DLD1 (cell line): ENCODE measurements around the gene CASK.

Experiments
- in situ Hi-C: cut with HindIII; loops from 2 replicates; pipeline ENCODE4 v1.10.0; 2017; ENCODE audit warnings: low sequenced_read_pairs

Gene CASK

DNA sequence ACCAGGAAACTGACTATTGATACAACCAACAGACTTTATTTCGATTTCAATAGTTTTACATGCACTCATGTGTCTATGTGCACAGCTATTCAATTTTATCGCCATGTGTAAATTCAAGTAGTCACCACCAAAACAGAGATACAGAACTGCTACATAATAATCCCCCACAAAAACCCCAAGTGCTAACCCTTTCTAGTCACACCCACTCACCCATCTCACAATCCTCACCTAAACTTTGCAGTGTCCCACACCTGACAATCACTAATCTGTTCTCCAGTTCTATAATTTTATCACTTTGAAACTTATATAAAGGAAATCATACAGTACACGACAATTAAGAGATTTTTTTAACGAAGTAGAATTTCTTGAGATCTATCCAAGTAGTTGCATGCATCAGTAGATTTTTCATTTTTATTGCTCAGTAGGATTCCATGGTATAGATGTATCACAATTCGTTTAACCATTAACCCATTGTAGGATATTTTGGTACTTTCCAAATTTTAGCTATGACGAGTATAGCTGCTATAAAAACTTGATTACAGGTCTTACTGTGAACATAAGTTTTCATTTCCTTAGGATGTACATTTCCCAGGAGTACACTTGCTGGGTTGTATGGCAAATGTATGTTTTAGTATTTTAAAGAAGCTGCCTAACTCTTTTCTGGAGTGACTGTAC lies 85.9 kb downstream of the CASK start:
- in situ Hi-C loops = no loop called here

DNA sequence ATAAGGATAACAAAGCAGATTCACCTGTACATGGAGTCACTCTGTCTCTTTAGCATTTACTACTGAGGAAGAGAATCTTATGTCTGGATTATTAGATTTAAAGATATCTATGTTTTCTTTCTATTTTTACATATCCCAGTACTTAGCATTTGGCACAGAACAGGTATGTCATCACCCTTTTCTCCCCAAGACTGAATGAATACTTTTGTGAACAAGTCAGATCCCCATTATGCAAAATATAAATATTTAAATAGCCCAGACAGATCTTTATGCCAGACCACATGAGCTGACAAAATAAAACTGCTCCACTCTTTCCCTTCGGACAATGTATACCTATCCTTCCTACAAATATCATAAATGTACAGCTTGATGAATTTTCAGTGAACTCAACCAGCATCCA lies 94.5 kb downstream of the CASK start:
- in situ Hi-C loops = no loop called here

DNA sequence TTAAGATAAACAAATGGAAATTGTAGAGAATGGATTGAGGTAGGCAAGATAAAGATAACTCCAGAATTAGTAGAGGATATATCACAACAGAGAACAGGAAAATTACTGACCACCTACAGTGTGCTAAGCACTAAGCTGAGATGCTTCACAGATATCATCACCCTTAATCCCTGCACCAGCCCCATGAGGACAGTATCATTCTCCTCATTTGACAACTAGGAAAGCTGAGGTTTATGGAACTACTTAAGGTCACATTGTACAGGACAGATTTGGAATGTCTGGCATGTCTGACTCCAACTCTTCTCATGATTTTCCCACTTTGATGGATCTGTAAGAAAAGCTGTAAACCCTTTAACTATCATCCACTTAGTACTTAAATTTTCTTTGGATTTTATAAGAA lies 95.5 kb downstream of the CASK start:
- in situ Hi-C loops = no loop called here

DNA sequence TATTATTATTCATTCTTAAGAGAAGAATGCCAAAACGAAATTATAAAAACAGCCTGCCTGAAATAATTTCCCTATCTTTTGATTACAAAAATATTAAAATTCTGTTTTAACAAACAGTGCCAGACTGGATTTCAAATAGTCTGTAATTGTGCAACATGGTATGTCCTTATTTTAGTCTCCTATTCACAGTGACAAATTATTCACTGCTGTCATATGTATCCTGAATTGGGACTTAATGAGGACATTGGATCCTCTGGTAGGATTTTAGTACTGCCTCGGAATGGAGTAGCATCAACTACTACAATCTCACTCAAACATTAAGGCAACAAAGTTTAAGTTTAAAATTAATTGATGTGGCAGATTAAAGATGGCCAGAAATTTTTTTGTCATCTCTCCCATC lies 97.6 kb downstream of the CASK start:
- in situ Hi-C loops = no loop called here

DNA sequence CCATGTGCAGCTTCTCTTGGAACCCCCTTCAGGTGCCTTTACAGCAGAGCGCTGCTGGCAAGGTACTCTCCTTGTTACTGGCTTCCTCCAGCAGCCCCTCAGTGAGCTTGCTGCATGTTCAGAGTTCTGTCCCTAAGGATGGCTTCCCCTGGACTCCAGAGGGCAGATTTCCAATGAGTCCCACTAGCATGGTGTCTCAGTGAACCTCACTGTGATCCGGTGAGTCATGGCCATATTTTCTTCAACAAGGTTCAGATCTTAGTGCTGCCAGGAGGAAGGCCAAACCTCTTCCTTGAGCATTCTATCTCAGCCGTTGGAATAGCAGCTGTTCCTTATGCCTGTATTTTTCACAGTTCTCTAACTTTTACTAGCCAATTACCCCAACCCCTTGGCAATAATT lies 98.8 kb downstream of the CASK start:
- in situ Hi-C loops = no loop called here

DNA sequence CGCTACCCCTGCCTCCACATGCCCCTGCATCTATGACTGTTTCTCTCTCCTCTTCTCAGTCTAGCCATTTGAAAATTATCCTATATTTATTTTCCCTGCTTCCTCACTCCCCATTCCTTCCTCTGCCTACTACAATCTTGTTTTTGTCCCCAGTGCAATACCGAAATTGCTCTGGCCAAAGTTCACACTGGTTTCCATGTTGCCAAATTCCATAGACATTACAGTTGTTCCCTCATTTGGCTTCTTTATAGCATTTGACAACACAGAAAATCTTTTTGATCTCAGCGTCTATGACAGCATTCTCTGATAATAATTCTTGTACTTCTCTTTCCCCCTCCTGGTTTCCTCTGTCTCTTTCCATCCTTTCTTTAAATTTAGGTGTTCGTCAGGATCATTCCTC lies 100.0 kb downstream of the CASK start:
- in situ Hi-C loops = no loop called here

DNA sequence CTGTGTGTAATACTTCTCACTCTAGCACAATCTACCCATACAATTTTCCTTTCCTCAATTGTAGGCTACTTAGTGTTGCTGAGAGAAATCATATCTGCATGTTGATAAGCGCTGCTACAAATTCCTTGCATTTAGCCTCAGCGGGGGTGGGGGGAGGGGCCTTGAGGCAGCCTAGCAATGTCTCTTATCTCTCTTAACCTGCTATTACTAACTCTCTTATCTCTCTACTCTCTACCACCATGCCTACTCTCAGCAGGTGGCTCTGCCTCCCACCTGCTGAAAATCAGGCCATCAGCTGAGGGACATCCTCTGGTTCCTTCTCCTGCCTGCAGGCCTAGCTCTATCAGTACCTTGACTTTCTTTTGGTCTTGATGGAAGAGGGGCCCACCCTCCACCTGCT lies 100.5 kb downstream of the CASK start:
- in situ Hi-C loops = no loop called here

DNA sequence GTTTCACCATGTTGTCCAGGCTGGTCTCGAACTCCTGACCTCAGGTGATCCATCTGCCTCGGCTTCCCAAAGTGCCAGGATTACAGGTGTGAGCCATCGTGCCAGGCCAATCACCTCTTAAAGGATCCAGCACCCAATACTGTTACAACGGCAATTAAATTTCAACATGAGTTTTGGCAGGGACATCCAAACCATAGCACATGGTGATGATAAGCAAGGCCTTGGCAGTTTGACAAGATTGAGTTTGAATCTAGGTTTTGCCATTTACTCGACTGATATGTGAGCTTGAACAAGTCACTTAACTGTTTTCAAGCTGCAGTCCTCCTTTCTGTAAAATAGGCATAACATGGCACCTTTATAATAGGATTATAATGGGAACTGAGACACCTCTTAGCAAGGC lies 115.3 kb downstream of the CASK start:
- in situ Hi-C loops = no loop called here

DNA sequence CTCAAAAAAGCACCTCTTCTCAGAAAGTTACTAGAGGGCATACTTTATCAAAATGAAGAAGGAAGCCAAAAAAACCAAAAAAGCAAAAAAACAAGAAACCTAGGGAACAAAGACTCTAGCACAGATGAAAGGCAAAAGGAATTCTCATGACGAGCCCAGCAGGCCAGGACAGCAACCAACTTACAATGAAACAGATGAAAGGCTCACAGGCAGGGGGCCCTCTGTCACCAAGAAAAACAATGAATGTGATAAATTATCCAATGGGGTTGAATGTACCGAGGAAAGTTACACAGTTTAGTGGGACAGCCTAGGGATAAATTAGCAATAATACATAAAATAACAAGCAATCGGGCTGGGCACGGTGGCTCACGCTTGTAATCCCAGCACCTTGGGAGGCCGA lies 120.4 kb downstream of the CASK start:
- in situ Hi-C loops = no loop called here

DNA sequence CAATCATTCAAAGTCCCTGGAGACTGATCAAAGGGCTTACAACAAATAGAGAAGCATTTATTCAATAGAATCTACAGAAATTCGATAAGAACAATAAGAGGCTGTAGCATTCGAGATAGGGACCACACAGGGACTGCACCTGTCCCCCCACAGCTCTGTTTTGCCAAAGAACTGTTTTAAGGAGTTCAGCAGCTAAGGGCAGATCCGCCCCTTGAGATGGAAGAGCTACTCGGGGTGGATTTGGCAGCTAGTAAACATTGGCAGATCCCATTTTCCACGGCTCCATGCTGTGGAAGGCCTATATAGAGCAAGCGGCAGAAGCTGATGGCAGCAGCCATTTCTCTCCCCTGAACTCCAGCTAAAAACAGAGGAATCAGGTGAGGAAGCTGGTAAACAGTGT lies 123.7 kb downstream of the CASK start:
- in situ Hi-C loops = no loop called here

DNA sequence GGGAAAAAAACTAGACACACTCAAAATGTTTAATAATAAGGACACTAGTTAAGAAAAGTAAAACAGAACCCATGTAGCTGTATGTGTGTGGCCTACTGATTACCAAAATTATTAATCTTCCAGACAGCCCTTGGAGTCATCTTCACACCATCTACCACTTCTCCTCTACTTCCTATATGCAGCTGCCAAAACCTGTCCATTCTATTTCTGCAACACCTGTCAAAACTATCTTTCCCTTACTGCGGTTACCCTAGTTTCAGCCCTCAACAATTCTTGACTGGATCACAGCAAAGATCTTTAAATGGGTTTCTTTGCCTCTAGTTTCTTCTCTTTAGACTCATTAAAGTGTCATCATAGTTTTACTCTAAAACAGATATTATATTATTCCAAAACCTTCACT lies 126.8 kb downstream of the CASK start:
- in situ Hi-C loops = no loop called here

DNA sequence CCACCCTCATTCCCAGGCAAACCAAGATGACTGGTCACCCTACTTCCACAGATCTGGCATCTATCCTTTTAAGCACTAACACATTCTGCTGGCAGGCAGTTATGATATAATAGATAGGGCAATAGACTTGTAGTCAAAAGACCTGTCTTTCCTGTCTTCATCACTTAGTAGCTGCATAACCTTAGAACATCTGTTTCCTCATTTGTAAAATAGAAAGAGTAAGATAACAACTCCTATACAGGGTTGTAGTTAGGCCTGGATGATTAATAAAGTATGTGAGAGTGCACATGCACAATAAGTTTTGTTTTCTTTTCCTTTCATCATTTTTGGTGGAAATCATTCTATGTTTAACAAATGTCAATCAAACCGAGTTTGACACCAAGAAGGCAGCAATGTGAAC lies 127.3 kb downstream of the CASK start:
- in situ Hi-C loops = no loop called here

DNA sequence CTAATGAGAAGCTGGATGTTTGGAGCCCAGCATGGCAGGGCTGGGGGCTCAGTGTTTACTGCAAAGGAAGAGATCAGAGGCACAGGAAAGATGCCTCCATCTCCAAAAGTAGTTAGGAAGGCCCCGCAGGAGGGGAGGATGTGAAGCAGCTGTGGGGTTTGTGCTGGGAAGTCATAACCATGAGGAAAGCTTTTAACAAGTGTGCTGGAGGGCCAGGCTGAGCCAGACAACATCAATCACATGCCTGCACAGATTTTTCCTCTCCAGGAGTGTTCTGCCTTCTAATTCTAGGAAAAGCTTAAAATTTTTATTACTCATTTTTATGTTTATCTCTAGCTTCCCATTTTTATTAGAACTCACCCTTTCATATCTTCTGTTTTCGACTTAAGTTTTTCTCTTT lies 134.0 kb downstream of the CASK start:
- in situ Hi-C loops = no loop called here

DNA sequence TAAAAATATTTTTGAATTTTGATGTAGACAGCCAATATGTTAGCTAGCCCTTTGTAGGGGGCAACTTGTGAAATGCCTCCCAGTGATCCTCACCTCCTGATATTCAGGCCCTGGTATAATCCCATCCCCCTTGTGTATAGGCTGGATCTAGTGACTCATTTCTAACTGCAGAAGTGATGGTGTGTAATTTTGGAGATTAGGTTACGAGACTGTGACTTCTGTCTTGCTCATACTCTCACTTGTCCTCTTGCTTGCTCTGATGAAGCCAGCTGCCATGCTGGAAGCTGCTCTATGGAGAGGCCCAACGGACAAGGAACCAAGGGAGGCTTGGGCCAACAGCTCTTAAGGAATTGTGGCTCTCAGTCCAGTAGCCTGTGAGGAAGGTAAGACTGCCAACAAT lies 137.7 kb downstream of the CASK start:
- in situ Hi-C loops = no loop called here

DNA sequence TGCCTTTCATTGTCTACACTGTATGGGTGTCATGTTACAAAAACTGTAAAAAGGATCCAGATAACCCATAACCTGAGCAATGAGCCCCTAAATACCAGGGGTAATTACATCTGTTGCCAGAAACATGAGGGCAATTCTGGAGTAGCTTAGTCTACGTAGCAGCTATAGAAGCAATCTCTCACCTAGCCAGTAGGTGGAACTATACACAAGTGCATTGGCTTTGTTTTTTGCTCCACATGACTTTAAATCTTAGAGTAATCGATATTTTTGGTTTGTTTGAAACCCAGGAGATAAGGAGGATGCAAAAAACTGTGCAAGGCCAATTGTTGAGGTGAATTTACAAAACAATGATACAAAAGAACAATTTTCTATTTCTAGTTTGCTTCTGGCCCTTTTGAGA lies 141.9 kb downstream of the CASK start:
- in situ Hi-C loops = no loop called here

DNA sequence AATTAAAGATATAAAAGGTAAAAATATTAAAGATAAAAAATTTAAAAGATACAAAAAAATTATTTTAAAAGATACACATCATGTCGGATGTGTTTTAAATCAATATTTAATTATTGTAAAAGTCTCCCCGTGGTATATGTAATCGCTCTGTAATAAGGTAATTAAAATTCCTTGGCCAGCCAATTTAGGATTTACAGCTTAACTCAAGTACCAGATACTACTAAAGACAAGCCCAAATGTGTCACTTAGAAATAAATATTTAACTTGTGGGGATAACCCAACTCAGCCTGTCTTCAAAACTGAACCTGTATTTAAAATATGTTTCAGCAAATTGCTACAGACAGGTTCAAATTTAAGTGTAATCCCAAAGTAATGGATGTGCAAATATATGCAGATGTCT lies 143.4 kb downstream of the CASK start:
- in situ Hi-C loops = no loop called here

DNA sequence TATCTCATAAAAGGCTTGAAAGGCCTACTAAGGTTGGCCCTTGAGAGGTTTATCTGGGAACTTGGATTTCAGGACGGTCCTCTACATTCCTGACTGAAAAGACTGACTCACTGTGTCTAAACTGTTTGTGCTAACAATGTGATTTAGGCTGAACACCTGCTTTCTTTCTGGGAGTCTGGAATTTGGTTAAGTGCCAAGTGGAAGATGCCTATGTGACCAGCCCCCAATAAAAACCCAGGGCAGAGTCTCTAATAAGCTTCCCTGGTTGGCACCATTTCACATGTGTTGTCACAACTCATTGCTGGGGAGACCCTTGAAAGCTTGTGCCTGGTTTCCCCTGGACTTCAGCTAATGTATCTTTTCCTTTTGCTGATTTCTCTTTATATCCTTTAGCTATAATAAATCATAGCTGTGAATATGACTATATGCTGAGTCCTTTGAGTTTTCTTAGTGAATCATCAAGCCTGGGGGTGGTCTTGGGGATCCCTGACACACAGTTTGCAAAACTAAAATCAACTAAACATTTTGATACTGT lies 144.3 kb downstream of the CASK start:
- in situ Hi-C loops = no loop called here

DNA sequence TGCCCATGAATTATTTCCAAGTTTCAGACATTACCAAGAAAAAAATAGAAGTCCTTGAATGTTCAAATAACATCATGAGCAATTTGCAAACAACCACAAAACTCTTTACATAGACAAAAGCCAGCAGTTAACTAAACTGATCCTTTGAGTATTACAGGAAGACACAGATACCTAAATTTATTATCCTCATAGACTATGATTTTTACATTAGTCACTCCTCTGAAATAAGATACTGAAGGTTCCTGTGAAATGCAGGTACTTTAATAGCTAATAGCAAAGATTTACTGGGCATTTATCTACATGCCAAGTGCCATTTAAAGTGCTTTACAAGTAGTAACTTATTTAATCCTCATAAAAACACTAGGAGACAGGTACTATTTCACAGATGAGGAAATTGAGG lies 161.7 kb downstream of the CASK start:
- in situ Hi-C loops = no loop called here

DNA sequence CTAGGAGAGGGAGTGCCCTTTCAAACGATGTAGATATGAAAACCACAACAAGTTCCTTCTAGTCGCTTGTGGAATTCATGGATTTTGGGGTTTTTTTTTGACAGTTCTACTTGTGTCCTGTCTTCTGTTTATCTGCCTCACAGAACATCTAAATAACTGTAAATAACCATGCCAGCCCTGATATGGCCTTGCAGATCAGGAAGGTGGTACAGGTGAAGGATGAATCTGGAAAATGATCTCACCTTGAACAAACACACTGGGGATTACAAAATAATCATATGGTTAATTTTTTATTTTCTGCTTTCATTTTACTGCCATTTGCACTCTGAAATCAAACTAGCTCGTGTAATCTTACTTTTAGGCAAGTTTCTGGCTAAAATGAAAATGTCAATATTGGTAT lies 162.2 kb downstream of the CASK start:
- in situ Hi-C loops = no loop called here

DNA sequence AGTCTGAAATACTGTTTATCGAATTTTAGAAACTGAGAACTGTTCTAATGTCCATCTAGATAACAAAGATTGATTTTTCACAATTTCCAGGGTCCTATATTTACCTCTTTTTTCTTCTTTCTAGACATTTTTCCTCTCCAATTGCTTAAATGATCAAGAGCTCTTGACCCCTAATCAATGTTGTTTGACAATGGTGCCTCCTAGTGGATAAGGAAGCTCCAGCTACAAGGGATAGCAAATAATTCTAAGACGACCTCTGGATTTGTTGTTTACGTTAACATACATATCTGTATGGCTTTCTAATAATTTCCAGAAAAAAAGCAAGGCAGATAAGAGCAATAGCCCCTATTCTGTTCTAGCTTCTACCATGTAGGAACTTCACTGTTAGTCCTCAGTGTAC lies 163.5 kb downstream of the CASK start:
- in situ Hi-C loops = no loop called here

DNA sequence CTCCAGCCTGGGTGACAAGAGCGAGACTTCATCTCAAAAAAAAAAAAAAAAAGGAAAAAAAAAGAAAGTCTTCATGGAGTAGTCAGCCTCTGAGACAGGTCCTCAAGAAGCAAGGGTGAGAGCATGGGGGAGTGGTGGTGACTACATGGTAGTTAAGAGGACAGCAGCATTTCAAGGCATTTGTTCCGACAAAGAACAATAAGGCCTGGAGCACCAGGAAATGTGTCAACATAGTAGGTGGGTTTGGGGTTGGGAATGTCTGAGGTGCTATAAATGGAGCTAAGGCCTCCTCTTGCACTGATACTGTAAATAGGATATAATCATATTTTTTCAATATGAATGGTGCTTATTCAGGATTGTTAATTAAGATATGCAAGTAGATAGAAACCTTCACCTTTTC lies 165.0 kb downstream of the CASK start:
- in situ Hi-C loops = no loop called here

DNA sequence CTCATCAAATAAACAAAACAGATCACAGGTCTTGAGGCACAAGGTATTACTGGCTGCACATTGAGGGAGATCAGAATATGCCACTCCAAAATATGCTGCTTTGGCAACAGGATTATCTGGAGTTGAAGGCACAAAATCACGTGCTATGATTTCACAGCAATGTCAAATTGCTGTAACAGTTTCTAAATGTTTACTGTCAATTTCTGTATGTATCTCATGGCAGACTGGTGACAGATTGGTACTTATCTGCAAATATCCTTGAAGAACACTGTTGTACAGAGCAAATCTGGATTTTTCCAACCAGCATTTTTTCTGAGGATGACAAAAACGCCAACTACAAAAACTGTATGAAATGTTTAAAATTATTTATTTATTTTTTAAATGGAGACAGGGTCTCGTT lies 172.6 kb downstream of the CASK start:
- in situ Hi-C loops = no loop called here

DNA sequence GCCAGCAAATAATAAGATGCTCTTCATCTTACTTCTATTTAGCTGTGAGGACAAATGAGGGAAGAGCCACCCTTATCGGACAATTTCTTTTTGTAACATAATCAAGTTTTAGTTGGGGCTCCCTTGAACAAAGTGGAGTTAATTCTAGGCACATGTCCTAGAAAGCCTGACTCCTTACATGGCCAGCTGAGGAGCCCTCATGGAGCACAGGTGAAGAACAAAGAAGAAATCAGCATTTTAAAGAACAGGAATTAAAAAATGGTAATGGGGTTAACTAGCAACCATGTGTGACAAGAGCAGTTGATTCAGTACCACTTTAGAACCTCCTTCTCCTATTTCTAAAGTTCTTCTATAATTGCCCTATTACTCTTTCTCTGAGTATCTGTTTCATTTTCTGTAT lies 183.5 kb downstream of the CASK start:
- in situ Hi-C loops = no loop called here
